Astrocyte of the spinal cord (primary cell): ENCODE measurements around the gene OSBPL10.

Source experiments
- DNase-seq: peaks from one replicate; pipeline ENCODE4 v3.0.0; 2011; ENCODE audit warnings: low read depth, low spot score
- H3K4me3 ChIP-seq: 2 replicates; pipeline ENCODE4 v1.5.1; 2011; ENCODE audit warnings: low read depth, mild to moderate bottlenecking, low read length, moderate library complexity
- CTCF ChIP-seq: IDR thresholded peaks from 2 replicates; pipeline ENCODE4 v1.5.1; 2012; ENCODE audit warnings: low read depth, mild to moderate bottlenecking, low read length, inconsistent platforms
- in situ Hi-C: cut with HindIII; loops from 2 replicates; pipeline ENCODE4 v1.10.0; 2017; ENCODE audit warnings: low sequenced_read_pairs

The OSBPL10 gene

GRCh38 chr3:31859245-31859644 is 121.8 kb downstream of the OSBPL10 start:
- in situ Hi-C loops: no loop called here
- DNase-seq: no peak
- H3K4me3 ChIP-seq: no peak overlapping the region
- TF ChIP-seq CTCF: no peak

GRCh38 chr3:31858439-31858838 is 122.6 kb downstream of the OSBPL10 start:
- TF ChIP-seq CTCF: no peak
- DNase-seq: no peak
- H3K4me3 ChIP-seq: no peak overlapping the region
- in situ Hi-C loops: no loop called here

GRCh38 chr3:31853580-31853979 is 127.5 kb downstream of the OSBPL10 start:
- H3K4me3 ChIP-seq: no peak overlapping the region
- TF ChIP-seq CTCF: no peak
- in situ Hi-C loops: no loop called here
- DNase-seq: no peak

GRCh38 chr3:31851278-31851677 is 129.8 kb downstream of the OSBPL10 start:
- in situ Hi-C loops: no loop called here
- no peak for DNase-seq
- no peak overlapping the region for H3K4me3 ChIP-seq
- TF ChIP-seq CTCF: no peak

- no peak for DNase-seq
- H3K4me3 ChIP-seq: no peak overlapping the region
- no peak for TF ChIP-seq CTCF
- in situ Hi-C loops: no loop called here
Observed at GRCh38 chr3:31848911-31849310, 132.2 kb downstream of the OSBPL10 start.

GRCh38 chr3:31848163-31848818 is 132.8 kb downstream of the OSBPL10 start:
- no peak overlapping the region for H3K4me3 ChIP-seq
- in situ Hi-C loops: no loop called here
- DNase-seq: no peak
- TF ChIP-seq CTCF: no peak
